Measurements from ENCODE around the gene DIP2B.

DIP2B gene

GRCh38 chr12:50612882-50613281, 108.1 kb downstream of the DIP2B start:
- H3K9me3 ChIP-seq (ENCODE audit: low read depth, low read length) = no peaks in the 10 kb centered on the region
- DNase-seq (ENCODE audit: low read depth, low spot score) = no peak
- H3K4me3 ChIP-seq = no peak overlapping the region
- TF ChIP-seq FOXP2 (optimal IDR thresholded peaks at IDR 0.05; ENCODE audit: control extremely low read depth, extremely low read length, insufficient read depth) (no peak), EZH2 (IDR thresholded peaks at IDR 0.05) (no peak), POLR2AphosphoS5 (IDR thresholded peaks at IDR 0.05; ENCODE audit: borderline replicate concordance, low read depth, low read length) (no peak)
- H3K9ac ChIP-seq (ENCODE audit: insufficient read length) = no peak overlapping the region
- peak overlapping the region; percentile 73; the same call in 1 of the 2 replicates for H3K27ac ChIP-seq
- no peaks in the 10 kb centered on the region for H3K36me3 ChIP-seq (ENCODE audit: insufficient read depth, low read length)

GRCh38 chr12:50613463-50613862, 108.7 kb downstream of the DIP2B start:
- no peak for TF ChIP-seq FOXP2 (optimal IDR thresholded peaks at IDR 0.05; ENCODE audit: control extremely low read depth, extremely low read length, insufficient read depth)
- TF ChIP-seq POLR2AphosphoS5 (IDR thresholded peaks at IDR 0.05; ENCODE audit: borderline replicate concordance, low read depth, low read length) = no peak
- DNase-seq (ENCODE audit: low read depth, low spot score) = no peak
- Histone ChIP-seq H3K9ac (ENCODE audit: insufficient read length) (no peak overlapping the region), H3K9me3 (ENCODE audit: low read depth, low read length) (no peaks in the 10 kb centered on the region), H3K27ac (peak overlapping the region; percentile 73), H3K4me3 (no peak overlapping the region), H3K36me3 (ENCODE audit: insufficient read depth, low read length) (no peaks in the 10 kb centered on the region)

GRCh38 chr12:50614167-50614759, 109.5 kb downstream of the DIP2B start:
- H3K4me3 ChIP-seq = no peak overlapping the region
- DNase-seq (ENCODE audit: low read depth, low spot score) = no peak
- peak overlapping the region; percentile 73 for H3K27ac ChIP-seq
- no peaks in the 10 kb centered on the region for H3K9me3 ChIP-seq (ENCODE audit: low read depth, low read length)
- no peak overlapping the region for H3K9ac ChIP-seq (ENCODE audit: insufficient read length)
- H3K36me3 ChIP-seq (ENCODE audit: insufficient read depth, low read length) = no peaks in the 10 kb centered on the region
- no peak for TF ChIP-seq EZH2 (IDR thresholded peaks at IDR 0.05)
- no peak for TF ChIP-seq POLR2AphosphoS5 (IDR thresholded peaks at IDR 0.05; ENCODE audit: borderline replicate concordance, low read depth, low read length)
- TF ChIP-seq FOXP2 (optimal IDR thresholded peaks at IDR 0.05; ENCODE audit: control extremely low read depth, extremely low read length, insufficient read depth) = no peak

GRCh38 chr12:50615145-50615906, 110.5 kb downstream of the DIP2B start:
- no peaks in the 10 kb centered on the region for H3K36me3 ChIP-seq (ENCODE audit: insufficient read depth, low read length)
- no peak overlapping the region for H3K27ac ChIP-seq
- H3K9ac ChIP-seq (ENCODE audit: insufficient read length) = no peak overlapping the region
- TF ChIP-seq EZH2 (IDR thresholded peaks at IDR 0.05) = no peak
- TF ChIP-seq FOXP2 (optimal IDR thresholded peaks at IDR 0.05; ENCODE audit: control extremely low read depth, extremely low read length, insufficient read depth) = no peak
- no peak for TF ChIP-seq POLR2AphosphoS5 (IDR thresholded peaks at IDR 0.05; ENCODE audit: borderline replicate concordance, low read depth, low read length)
- 0 out of 2 replicates have a peak overlapping the region, but pooled peaks have one; percentile 3 for H3K4me3 ChIP-seq
- DNase-seq (ENCODE audit: low read depth, low spot score) = no peak
- H3K9me3 ChIP-seq (ENCODE audit: low read depth, low read length) = no peaks in the 10 kb centered on the region

GRCh38 chr12:50615907-50616296, 111.1 kb downstream of the DIP2B start:
- DNase-seq (ENCODE audit: low read depth, low spot score) = no peak
- TF ChIP-seq POLR2AphosphoS5 (IDR thresholded peaks at IDR 0.05; ENCODE audit: borderline replicate concordance, low read depth, low read length) (no peak), EZH2 (IDR thresholded peaks at IDR 0.05) (no peak), FOXP2 (optimal IDR thresholded peaks at IDR 0.05; ENCODE audit: control extremely low read depth, extremely low read length, insufficient read depth) (no peak)
- Histone ChIP-seq H3K9ac (ENCODE audit: insufficient read length) (no peak overlapping the region), H3K36me3 (ENCODE audit: insufficient read depth, low read length) (no peaks in the 10 kb centered on the region), H3K27ac (no peak overlapping the region), H3K9me3 (ENCODE audit: low read depth, low read length) (no peaks in the 10 kb centered on the region), H3K4me3 (no peak overlapping the region)

- Histone ChIP-seq H3K9me3 (ENCODE audit: low read depth, low read length) (no peaks in the 10 kb centered on the region), H3K27ac (no peak overlapping the region), H3K4me3 (no peak overlapping the region), H3K36me3 (ENCODE audit: insufficient read depth, low read length) (no peaks in the 10 kb centered on the region), H3K9ac (ENCODE audit: insufficient read length) (no peak overlapping the region)
- no peak for TF ChIP-seq POLR2AphosphoS5 (IDR thresholded peaks at IDR 0.05; ENCODE audit: borderline replicate concordance, low read depth, low read length)
- no peak for TF ChIP-seq EZH2 (IDR thresholded peaks at IDR 0.05)
- no peak for TF ChIP-seq FOXP2 (optimal IDR thresholded peaks at IDR 0.05; ENCODE audit: control extremely low read depth, extremely low read length, insufficient read depth)
- no peak for DNase-seq (ENCODE audit: low read depth, low spot score)
These were observed 112.9 kb downstream of the DIP2B start for GRCh38 chr12:50617657-50618056.

- no peaks in the 10 kb centered on the region for H3K9me3 ChIP-seq (ENCODE audit: low read depth, low read length)
- H3K9ac ChIP-seq (ENCODE audit: insufficient read length) = no peak overlapping the region
- TF ChIP-seq FOXP2 (optimal IDR thresholded peaks at IDR 0.05; ENCODE audit: control extremely low read depth, extremely low read length, insufficient read depth) = no peak
- no peak for TF ChIP-seq EZH2 (IDR thresholded peaks at IDR 0.05)
- TF ChIP-seq POLR2AphosphoS5 (IDR thresholded peaks at IDR 0.05; ENCODE audit: borderline replicate concordance, low read depth, low read length) = no peak
- DNase-seq (ENCODE audit: low read depth, low spot score) = no peak
- no peak overlapping the region for H3K27ac ChIP-seq
- H3K4me3 ChIP-seq = no peak overlapping the region
- H3K36me3 ChIP-seq (ENCODE audit: insufficient read depth, low read length) = no peaks in the 10 kb centered on the region
These were observed 114.3 kb downstream of the DIP2B start for GRCh38 chr12:50618864-50619609.

- Histone ChIP-seq H3K27ac (no peak overlapping the region), H3K36me3 (ENCODE audit: insufficient read depth, low read length) (no peaks in the 10 kb centered on the region), H3K9ac (ENCODE audit: insufficient read length) (no peak overlapping the region), H3K9me3 (ENCODE audit: low read depth, low read length) (no peaks in the 10 kb centered on the region), H3K4me3 (no peak overlapping the region)
- TF ChIP-seq EZH2 (IDR thresholded peaks at IDR 0.05) = no peak
- TF ChIP-seq POLR2AphosphoS5 (IDR thresholded peaks at IDR 0.05; ENCODE audit: borderline replicate concordance, low read depth, low read length) = no peak
- TF ChIP-seq FOXP2 (optimal IDR thresholded peaks at IDR 0.05; ENCODE audit: control extremely low read depth, extremely low read length, insufficient read depth) = no peak
- DNase-seq (ENCODE audit: low read depth, low spot score) = no peak
These were observed 114.8 kb downstream of the DIP2B start for GRCh38 chr12:50619610-50619958.
